ENCODE results near the gene FBN1.

- TF ChIP-seq CTCF (IDR thresholded peaks at IDR 0.05) (no peak), POLR2A (IDR thresholded peaks at IDR 0.05) (no peak), EP300 (IDR thresholded peaks at IDR 0.05; ENCODE audit: low read depth) (no peak), POLR2AphosphoS5 (IDR thresholded peaks at IDR 0.05) (no peak)
These were observed 48.7 kb downstream of the FBN1 start for GRCh38 chr15:48596841-48597240.
